ENCODE data around the gene KSR1.

DNA sequence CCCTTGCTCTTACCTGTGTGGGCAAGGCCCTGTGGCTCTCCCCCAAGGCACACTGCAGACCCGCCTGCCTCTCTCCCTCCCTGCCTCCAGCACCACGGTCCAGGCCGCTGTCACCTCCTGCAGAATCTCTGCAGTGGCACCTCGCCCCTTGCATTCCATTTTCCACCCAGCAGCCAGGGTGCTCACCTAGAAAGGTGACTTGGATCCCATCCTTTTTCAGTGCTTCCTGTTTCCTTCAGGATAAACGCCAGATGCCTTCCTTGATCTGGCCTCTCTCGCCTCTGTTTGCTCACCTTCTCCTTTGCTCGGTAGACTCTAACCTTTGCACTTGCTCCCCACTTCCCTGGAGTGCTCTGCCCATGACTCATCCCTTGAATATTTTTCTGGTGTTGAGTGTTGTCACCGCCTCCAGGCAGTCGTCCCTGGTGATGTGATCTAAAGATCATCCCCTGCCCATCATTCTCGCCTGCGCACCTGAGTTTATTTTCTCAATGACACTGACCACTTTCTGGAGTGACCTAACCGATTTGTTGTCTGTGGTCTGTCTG, 95.5 kb downstream of the KSR1 start:
- TF ChIP-seq, protein P1, sequence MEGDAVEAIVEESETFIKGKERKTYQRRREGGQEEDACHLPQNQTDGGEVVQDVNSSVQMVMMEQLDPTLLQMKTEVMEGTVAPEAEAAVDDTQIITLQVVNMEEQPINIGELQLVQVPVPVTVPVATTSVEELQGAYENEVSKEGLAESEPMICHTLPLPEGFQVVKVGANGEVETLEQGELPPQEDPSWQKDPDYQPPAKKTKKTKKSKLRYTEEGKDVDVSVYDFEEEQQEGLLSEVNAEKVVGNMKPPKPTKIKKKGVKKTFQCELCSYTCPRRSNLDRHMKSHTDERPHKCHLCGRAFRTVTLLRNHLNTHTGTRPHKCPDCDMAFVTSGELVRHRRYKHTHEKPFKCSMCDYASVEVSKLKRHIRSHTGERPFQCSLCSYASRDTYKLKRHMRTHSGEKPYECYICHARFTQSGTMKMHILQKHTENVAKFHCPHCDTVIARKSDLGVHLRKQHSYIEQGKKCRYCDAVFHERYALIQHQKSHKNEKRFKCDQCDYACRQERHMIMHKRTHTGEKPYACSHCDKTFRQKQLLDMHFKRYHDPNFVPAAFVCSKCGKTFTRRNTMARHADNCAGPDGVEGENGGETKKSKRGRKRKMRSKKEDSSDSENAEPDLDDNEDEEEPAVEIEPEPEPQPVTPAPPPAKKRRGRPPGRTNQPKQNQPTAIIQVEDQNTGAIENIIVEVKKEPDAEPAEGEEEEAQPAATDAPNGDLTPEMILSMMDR (IDR thresholded peaks at IDR 0.05), result no peak
- TF ChIP-seq EP300 (IDR thresholded peaks at IDR 0.05) (no peak), POLR2A (IDR thresholded peaks at IDR 0.05) (no peak)
